GM12865 (cell line): ENCODE data around the gene GABRB2.
"Not testable (repeated sequence)": the region's sequence is repeated elsewhere in the genome, so short reads cannot be mapped to it uniquely, and the experiment has no call there.

Source experiments
- DNase-seq: peaks from one replicate; pipeline ENCODE4 v3.0.0; 2010; ENCODE audit warnings: low read depth
- H3K4me3 ChIP-seq: 2 replicates; pipeline ENCODE4 v1.5.1; 2011; ENCODE audit warnings: mild to moderate bottlenecking, low read depth, low read length, control low read depth
- CTCF ChIP-seq: IDR thresholded peaks from 2 replicates; pipeline ENCODE4 v1.5.1; 2011; ENCODE audit warnings: low read length, control low read depth, low read depth, inconsistent platforms; ENCODE audit not compliant: insufficient read depth; ENCODE audit errors: missing control alignments

The GABRB2 gene

GRCh38 chr5:161246749-161247148, 299.8 kb downstream of the GABRB2 start:
- H3K4me3 ChIP-seq = no peak overlapping the region
- TF ChIP-seq CTCF = no peak
- DNase-seq = no peak

DNA sequence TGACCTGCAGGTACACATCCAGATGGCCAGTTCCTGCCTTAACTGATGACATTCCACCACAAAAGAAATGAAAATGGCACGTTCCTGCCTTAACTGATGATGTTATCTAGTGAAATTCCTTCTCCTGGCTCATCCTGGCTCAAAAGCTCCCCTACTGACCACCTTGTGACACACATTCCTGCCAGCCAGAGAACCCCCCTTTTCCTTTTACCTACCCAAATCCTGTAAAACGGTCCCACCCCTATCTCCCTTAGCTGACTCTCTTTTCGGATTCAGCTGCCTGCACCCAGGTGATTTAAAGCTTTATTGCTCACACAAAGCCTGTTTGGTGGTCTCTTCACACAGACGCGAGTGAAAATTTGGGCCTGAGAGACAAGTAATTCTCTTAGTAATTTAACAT, 300.7 kb downstream of the GABRB2 start:
- DNase-seq, H3K4me3 ChIP-seq: not testable (repeated sequence)
